Naive thymus-derived CD8-positive, alpha-beta T cell (primary cell): ENCODE data around the gene TNIP3. TPM values are rescaled to one million over a fixed set of nuclear protein-coding genes. Genes with fewer than 3 reads are reported as not detected.

Experiments used
- ATAC-seq, 2 donors: fragments of 150-1000 bp; cut with Tn5 transposase in 1 of 2; sonication (Bioruptor Pico), chemical (Tn5 transposase) in 1 of 2; 1 replicate in 1 of 2; 2 replicates in 1 of 2; pipeline ENCODE4 v1.10.0; 2021; ENCODE audit warnings: mild to moderate bottlenecking in 2 of 2, moderate library complexity in 2 of 2
- POLR2A ChIA-PET: fragments of 350-600 bp; sonication (Branson Sonifier 250); formaldehyde crosslinking; loops from one replicate; lab custom pipeline; 2021; ENCODE audit warnings: antibody characterized with exemption; lab: Charles Lee
- DNase-seq, 10 donors: peaks; one replicate each; pipeline versions ENCODE4 v3.0.0 to v3.0.0-alpha.2; 2020 to 2022
- H3K27ac Mint-ChIP-seq, 10 donors: one replicate each; pipeline ENCODE4 v1.8.0; 2020 to 2022; ENCODE audit warnings: mild to moderate bottlenecking in 10 of 10, mixed read lengths in 10 of 10, moderate library complexity in 4 of 10, inconsistent platforms in 1 of 10
- H3K27me3 Mint-ChIP-seq, 5 donors: one replicate each; pipeline ENCODE4 v1.8.0; 2021 to 2022; ENCODE audit warnings: mixed read lengths in 5 of 5
- H3K36me3 Mint-ChIP-seq, 3 donors: one replicate each; pipeline ENCODE4 v1.8.0; 2020 to 2022; ENCODE audit warnings: mixed read lengths in 3 of 3, mild to moderate bottlenecking in 2 of 3, inconsistent platforms in 1 of 3
- H3K4me1 Mint-ChIP-seq, 4 donors: one replicate each; pipeline ENCODE4 v1.8.0; 2021 to 2022; ENCODE audit warnings: mixed read lengths in 4 of 4
- H3K4me3 Mint-ChIP-seq, 10 donors: one replicate each; pipeline ENCODE4 v1.8.0; 2020 to 2022; ENCODE audit warnings: mild to moderate bottlenecking in 10 of 10, mixed read lengths in 10 of 10, moderate library complexity in 6 of 10, inconsistent platforms in 1 of 10
- H3K9me3 Mint-ChIP-seq, 9 donors: one replicate each; pipeline ENCODE4 v1.8.0; 2020 to 2022; ENCODE audit warnings: mixed read lengths in 9 of 9, mild to moderate bottlenecking in 3 of 9, inconsistent platforms in 1 of 9, moderate library complexity in 1 of 9
- polyA plus RNA-seq, 3 donors: library from polyadenylated mRNA; unstranded; fragments of 300-500 nt; fragmentation: Illumina TruSeq; gene quantifications; one replicate each; pipeline ENCODE4 v1.2.3, GENCODE V29; 2021
- total RNA-seq, 8 experiments: library from RNA in 2 of 8; stranded (reverse) in 2 of 8; gene quantifications; one replicate each; pipeline ENCODE4 v1.2.3 and lab custom pipeline; 2021 to 2026

TNIP3 gene
- total and polyA plus RNA-seq, 5 experiments from 2014 or later, result 0.29 to 8.0 (median 0.88) TPM

- Mint-ChIP-seq H3K9me3 (no peaks in the 10 kb centered on the region), H3K27me3 (no peaks in the 10 kb centered on the region), H3K36me3 (no peaks in the 10 kb centered on the region), H3K4me1 (peaks cover 18 to 57% (median 50%) of the 10 kb centered on the region in 4 donors), H3K4me3 (peak overlapping the region in 7 of 10 donors; percentile 7 to 82 (median 61)), H3K27ac (peak overlapping the region in 9 of 10 donors; percentile 46 to 92 (median 77))
- DNase-seq, result peak in 2 of 10 donors; percentile 26 to 33
- POLR2A ChIA-PET, result no interaction called here
- ATAC-seq, result peak in 1 of 2 donors; percentile 24
Measured at GRCh38 chr4:121191361-121191760, 27.2 kb upstream of the TNIP3 start.

- no peaks in the 10 kb centered on the region for H3K9me3 Mint-ChIP-seq
- H3K27me3 Mint-ChIP-seq, result no peaks in the 10 kb centered on the region
- POLR2A ChIA-PET, result interaction anchor here (0.9 to 1.3 kb wide), 4 partner anchors 10 to 36 kb away, joined by 3 to 8 read pairs (median 6); no protein-coding TSS in a partner anchor
- DNase-seq (no peak), ATAC-seq (no peak)
- H3K27ac Mint-ChIP-seq, result peak overlapping the region; percentile 49 to 95 (median 90)
- peak overlapping the region; percentile 61 to 82 (median 74) for H3K4me3 Mint-ChIP-seq
- H3K36me3 Mint-ChIP-seq, result no peaks in the 10 kb centered on the region
- H3K4me1 Mint-ChIP-seq, result peaks cover 21 to 63% (median 54%) of the 10 kb centered on the region in 4 donors
Measured at GRCh38 chr4:121190389-121190788, 26.3 kb upstream of the TNIP3 start.

- Mint-ChIP-seq H3K27ac (peak overlapping the region; percentile 49 to 95 (median 90)), H3K4me1 (peaks cover 25 to 67% (median 57%) of the 10 kb centered on the region in 4 donors), H3K27me3 (no peaks in the 10 kb centered on the region), H3K9me3 (peaks cover 0 to 2% (median 0%) of the 10 kb centered on the region in 9 donors), H3K4me3 (peak overlapping the region; percentile 61 to 82 (median 74)), H3K36me3 (no peaks in the 10 kb centered on the region)
- ATAC-seq (peak; percentile 99 to 100), DNase-seq (peak in 9 of 10 donors; percentile 10 to 78 (median 64))
- POLR2A ChIA-PET, result interaction anchor here (0.5 to 1.3 kb wide), 5 partner anchors 9 to 466 kb away, joined by 3 to 8 read pairs (median 5); no protein-coding TSS in a partner anchor
Measured at GRCh38 chr4:121189326-121190215, 25.4 kb upstream of the TNIP3 start.

GRCh38 chr4:121187206-121187605 is 23.1 kb upstream of the TNIP3 start:
- H3K9me3 Mint-ChIP-seq, result peaks cover 0 to 2% (median 0%) of the 10 kb centered on the region in 9 donors
- DNase-seq, result no peak
- H3K27ac Mint-ChIP-seq, result peak overlapping the region in 2 of 10 donors; percentile 35 to 61
- ATAC-seq, result no peak
- H3K4me1 Mint-ChIP-seq, result peaks cover 29 to 75% (median 71%) of the 10 kb centered on the region in 4 donors
- H3K27me3 Mint-ChIP-seq, result no peaks in the 10 kb centered on the region
- no peaks in the 10 kb centered on the region for H3K36me3 Mint-ChIP-seq
- H3K4me3 Mint-ChIP-seq, result no peak overlapping the region
- POLR2A ChIA-PET, result interaction anchor here (0.6 kb wide), 1 partner anchor 33 kb away, joined by 4 read pairs; no protein-coding TSS in a partner anchor

GRCh38 chr4:121185960-121186359 is 21.8 kb upstream of the TNIP3 start:
- H3K27me3 Mint-ChIP-seq, result no peaks in the 10 kb centered on the region
- H3K27ac Mint-ChIP-seq, result peak overlapping the region in 5 of 10 donors; percentile 11 to 84 (median 23)
- POLR2A ChIA-PET, result interaction anchor here (0.5 to 1.4 kb wide), 2 partner anchors 35 to 1141 kb away, joined by 3 to 4 read pairs; no protein-coding TSS in a partner anchor
- no peaks in the 10 kb centered on the region for H3K36me3 Mint-ChIP-seq
- DNase-seq, result no peak
- no peak for ATAC-seq
- peaks cover 0 to 2% (median 0%) of the 10 kb centered on the region in 9 donors for H3K9me3 Mint-ChIP-seq
- peaks cover 31 to 80% (median 68%) of the 10 kb centered on the region in 4 donors for H3K4me1 Mint-ChIP-seq
- H3K4me3 Mint-ChIP-seq, result peak overlapping the region in 1 of 10 donors; percentile 4

GRCh38 chr4:121183989-121184388 is 19.9 kb upstream of the TNIP3 start:
- Mint-ChIP-seq H3K9me3 (peaks cover 0 to 2% (median 0%) of the 10 kb centered on the region in 9 donors), H3K27ac (peak overlapping the region in 5 of 10 donors; percentile 27 to 97 (median 44)), H3K27me3 (no peaks in the 10 kb centered on the region), H3K4me1 (peaks cover 38 to 80% (median 68%) of the 10 kb centered on the region in 4 donors), H3K36me3 (no peaks in the 10 kb centered on the region), H3K4me3 (peak overlapping the region in 2 of 10 donors; percentile 4 to 28)
- POLR2A ChIA-PET, result no interaction called here
- ATAC-seq (no peak), DNase-seq (no peak)

- peak overlapping the region in 5 of 10 donors; percentile 26 to 86 (median 73) for H3K4me3 Mint-ChIP-seq
Measured at GRCh38 chr4:121183361-121183760, 19.2 kb upstream of the TNIP3 start.

GRCh38 chr4:121182296-121182695 is 18.2 kb upstream of the TNIP3 start:
- POLR2A ChIA-PET, result interaction anchor here (0.7 to 1.8 kb wide), 4 partner anchors 21 to 201 kb away, joined by 3 to 4 read pairs (median 4); no protein-coding TSS in a partner anchor
- peaks cover 0 to 2% (median 0%) of the 10 kb centered on the region in 9 donors for H3K9me3 Mint-ChIP-seq
- ATAC-seq (peak; percentile 75 to 84), DNase-seq (peak in 6 of 10 donors; percentile 14 to 73 (median 52))
- peak overlapping the region; percentile 68 to 89 (median 80) for H3K4me3 Mint-ChIP-seq
- H3K36me3 Mint-ChIP-seq, result no peaks in the 10 kb centered on the region
- H3K4me1 Mint-ChIP-seq, result peaks cover 48 to 80% (median 74%) of the 10 kb centered on the region in 4 donors
- no peaks in the 10 kb centered on the region for H3K27me3 Mint-ChIP-seq
- H3K27ac Mint-ChIP-seq, result peak overlapping the region; percentile 86 to 98 (median 93)

More at GRCh38 chr4:121183361-121183760, 19.2 kb upstream of the TNIP3 start:
- Mint-ChIP-seq H3K9me3 (peaks cover 0 to 2% (median 0%) of the 10 kb centered on the region in 9 donors), H3K4me1 (peaks cover 41 to 80% (median 68%) of the 10 kb centered on the region in 4 donors), H3K27me3 (no peaks in the 10 kb centered on the region), H3K27ac (peak overlapping the region; percentile 17 to 98 (median 90)), H3K36me3 (no peaks in the 10 kb centered on the region)
- no peak for ATAC-seq
- DNase-seq, result peak in 1 of 10 donors; percentile 9
- POLR2A ChIA-PET, result interaction anchor here (1.8 kb wide), 1 partner anchor 28 kb away, joined by 4 read pairs; no protein-coding TSS in a partner anchor

GRCh38 chr4:121181493-121181892 is 17.4 kb upstream of the TNIP3 start:
- POLR2A ChIA-PET, result interaction anchor here (1.1 to 1.5 kb wide), 3 partner anchors 9 to 42 kb away, joined by 3 to 6 read pairs (median 5); no protein-coding TSS in a partner anchor
- Mint-ChIP-seq H3K27ac (peak overlapping the region; percentile 86 to 98 (median 94)), H3K9me3 (peaks cover 0 to 2% (median 0%) of the 10 kb centered on the region in 9 donors), H3K4me3 (peak overlapping the region; percentile 62 to 89 (median 76)), H3K36me3 (no peaks in the 10 kb centered on the region), H3K27me3 (no peaks in the 10 kb centered on the region), H3K4me1 (peaks cover 46 to 84% (median 79%) of the 10 kb centered on the region in 4 donors)
- peak in 1 of 2 donors; percentile 17 for ATAC-seq
- peak in 1 of 10 donors; percentile 10 for DNase-seq

GRCh38 chr4:121180558-121180957 is 16.4 kb upstream of the TNIP3 start:
- H3K27ac Mint-ChIP-seq, result peak overlapping the region; percentile 86 to 98 (median 94)
- peak overlapping the region; percentile 62 to 89 (median 76) for H3K4me3 Mint-ChIP-seq
- POLR2A ChIA-PET, result interaction anchor here (0.6 to 1.5 kb wide), 5 partner anchors 10 to 453 kb away, joined by 3 to 6 read pairs (median 4); no protein-coding TSS in a partner anchor
- peaks cover 45 to 88% (median 84%) of the 10 kb centered on the region in 4 donors for H3K4me1 Mint-ChIP-seq
- peaks cover 0 to 2% (median 0%) of the 10 kb centered on the region in 9 donors for H3K9me3 Mint-ChIP-seq
- H3K27me3 Mint-ChIP-seq, result no peaks in the 10 kb centered on the region
- H3K36me3 Mint-ChIP-seq, result no peaks in the 10 kb centered on the region
- peak in 1 of 10 donors; percentile 7 for DNase-seq
- peak; percentile 29 to 66 for ATAC-seq

GRCh38 chr4:121177246-121178137 is 13.4 kb upstream of the TNIP3 start:
- Mint-ChIP-seq H3K4me3 (peak overlapping the region in 9 of 10 donors; percentile 1 to 75 (median 45)), H3K27ac (peak overlapping the region; percentile 54 to 98 (median 90)), H3K27me3 (no peaks in the 10 kb centered on the region), H3K36me3 (no peaks in the 10 kb centered on the region), H3K4me1 (peaks cover 42 to 84% (median 81%) of the 10 kb centered on the region in 4 donors), H3K9me3 (no peaks in the 10 kb centered on the region)
- no peak for DNase-seq
- POLR2A ChIA-PET, result interaction anchor here (0.8 to 1.2 kb wide), 6 partner anchors 11 to 42 kb away, joined by 3 to 5 read pairs (median 4); no protein-coding TSS in a partner anchor
- no peak for ATAC-seq
